ENCODE measurements around the gene ZBTB7C.

ZBTB7C gene

GRCh38 chr18:48391868-48392267 lies 17.3 kb downstream of the ZBTB7C start:
- no peak for DNase-seq (ENCODE audit: extremely low read depth in 1 of 2, low read depth in 1 of 2)

GRCh38 chr18:48390641-48391040 lies 18.5 kb downstream of the ZBTB7C start:
- DNase-seq (ENCODE audit: extremely low read depth in 1 of 2, low read depth in 1 of 2) = no peak

GRCh38 chr18:48388478-48388877 lies 20.7 kb downstream of the ZBTB7C start:
- no peak for DNase-seq (ENCODE audit: extremely low read depth in 1 of 2, low read depth in 1 of 2)

- DNase-seq (ENCODE audit: extremely low read depth in 1 of 2, low read depth in 1 of 2) = no peak
Observed at GRCh38 chr18:48387300-48387699, 21.9 kb downstream of the ZBTB7C start.

DNA sequence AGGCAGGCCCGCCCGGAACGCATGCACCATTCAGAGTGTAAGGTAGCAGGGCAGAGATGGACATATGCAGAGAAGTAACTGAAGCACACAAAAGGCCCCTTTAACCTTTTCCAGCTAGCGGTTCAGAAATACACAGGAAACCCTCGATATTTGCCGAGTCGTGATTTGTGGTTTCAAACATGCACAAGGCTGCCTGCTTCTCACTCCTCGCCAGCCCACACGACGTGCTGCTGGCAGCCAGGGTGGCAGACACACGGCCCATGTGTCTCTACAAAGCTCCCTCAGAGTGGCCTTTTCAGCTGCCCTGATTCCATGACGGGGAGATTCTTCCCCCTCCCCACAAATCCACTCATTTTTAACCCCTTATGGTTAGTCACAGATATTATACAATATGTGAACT lies 23.6 kb downstream of the ZBTB7C start:
- DNase-seq (ENCODE audit: extremely low read depth in 1 of 2, low read depth in 1 of 2) = no peak

DNA sequence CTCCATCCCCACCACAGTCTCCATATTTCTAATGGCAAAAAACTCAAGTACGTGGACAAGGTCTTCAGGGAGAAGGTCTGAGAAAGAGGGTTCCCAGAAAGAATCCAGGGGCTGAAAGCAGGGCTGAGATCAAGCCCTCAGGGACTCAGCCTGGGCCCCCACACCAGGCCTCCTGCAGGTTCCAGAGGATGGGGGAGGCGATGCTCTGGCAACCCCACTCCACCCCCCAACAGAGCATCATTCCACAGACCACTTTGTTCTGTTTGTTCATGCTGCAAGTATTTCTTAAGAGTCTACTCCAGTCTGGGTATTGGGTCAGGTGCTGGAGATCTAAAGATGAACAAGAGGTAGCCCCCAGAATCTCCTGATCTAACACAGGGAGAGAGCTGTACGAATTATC lies 32.2 kb downstream of the ZBTB7C start:
- no peak for DNase-seq (ENCODE audit: extremely low read depth in 1 of 2, low read depth in 1 of 2)

DNA sequence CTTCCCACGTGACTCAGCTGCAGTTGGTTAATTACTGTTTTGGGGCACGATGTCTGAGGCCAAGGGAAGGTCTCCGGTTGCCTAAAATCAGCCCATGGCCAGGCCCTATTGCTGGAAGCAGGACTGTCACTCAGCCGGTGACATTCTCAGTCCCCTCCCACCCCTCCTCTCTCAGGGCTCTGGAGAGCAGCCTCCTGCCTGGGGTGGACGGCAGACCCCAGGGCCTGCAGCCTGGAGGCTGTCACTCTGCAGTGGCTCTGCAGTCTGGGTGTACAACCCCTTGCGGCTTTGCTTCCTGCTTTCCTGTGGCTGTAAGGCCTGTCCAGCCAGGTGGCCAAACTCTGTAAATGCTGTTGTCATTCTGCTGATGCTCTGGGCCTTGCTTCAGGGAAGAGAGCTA lies 32.8 kb downstream of the ZBTB7C start:
- DNase-seq (ENCODE audit: extremely low read depth in 1 of 2, low read depth in 1 of 2) = no peak

DNA sequence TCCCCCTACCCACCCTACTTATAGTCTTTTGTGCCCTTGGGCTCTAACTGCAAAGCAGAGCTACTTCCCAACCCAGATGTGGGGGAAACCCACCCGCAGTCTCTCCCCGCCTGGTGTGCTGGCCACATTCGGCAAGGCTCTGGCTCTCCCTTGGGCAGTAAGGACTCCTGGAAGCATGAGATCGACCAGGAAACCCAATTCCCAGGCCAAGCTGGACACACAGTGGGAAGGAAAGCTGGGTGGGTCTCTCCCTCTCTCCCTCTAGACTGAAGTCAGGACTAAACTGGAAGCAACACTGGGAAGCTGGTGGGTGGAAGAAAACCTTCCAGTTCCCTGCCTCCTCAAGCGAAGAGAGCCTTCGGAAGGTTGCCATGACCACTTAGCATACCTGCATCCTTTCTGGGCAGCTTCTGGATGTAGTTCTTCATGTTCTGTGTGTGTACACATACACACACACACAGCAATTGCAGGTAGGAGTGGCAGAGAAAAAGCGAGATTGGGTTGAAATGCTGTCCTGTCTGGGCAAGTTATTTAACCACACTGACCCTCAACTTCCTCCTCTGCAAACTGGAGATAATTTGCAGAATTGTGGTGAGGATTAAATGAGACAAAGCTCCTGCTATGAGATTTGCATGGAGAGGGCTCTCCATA lies 33.9 kb downstream of the ZBTB7C start:
- DNase-seq (ENCODE audit: extremely low read depth in 1 of 2, low read depth in 1 of 2) = no peak

DNA sequence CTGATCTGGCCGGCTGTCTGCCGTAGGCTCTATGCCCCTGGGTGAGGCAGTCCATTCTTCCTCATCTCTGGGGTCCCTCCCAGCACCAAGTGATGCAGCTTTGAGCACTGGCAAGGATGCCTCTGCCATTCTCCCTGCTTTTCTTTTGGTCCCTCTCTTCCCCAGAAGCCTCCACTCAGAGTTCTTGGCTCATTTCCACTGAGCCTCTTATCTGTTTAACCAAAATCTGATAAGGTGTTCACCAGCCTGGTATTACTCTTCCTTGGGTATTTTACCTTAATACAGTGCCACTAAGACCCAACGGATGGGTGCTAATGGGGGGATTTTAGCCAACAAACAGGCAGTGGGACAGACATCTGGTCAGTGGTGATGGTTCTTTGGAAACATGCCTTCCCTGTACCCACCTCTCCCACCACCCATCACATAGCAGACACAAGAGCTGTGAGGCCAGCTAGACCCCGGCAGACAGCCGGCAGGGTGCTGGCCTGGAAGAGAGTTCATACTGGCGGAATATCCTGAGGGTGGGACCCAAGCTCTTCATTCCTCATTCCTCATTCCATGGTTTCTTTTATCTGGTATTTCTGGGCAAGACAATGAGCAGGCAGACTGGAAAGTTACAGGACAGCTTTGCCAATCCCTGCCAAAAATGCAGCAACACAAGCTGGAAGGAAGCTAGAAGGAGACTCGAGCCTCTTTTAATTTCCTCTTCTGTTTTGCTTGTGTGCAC lies 34.6 kb downstream of the ZBTB7C start:
- no peak for DNase-seq (ENCODE audit: extremely low read depth in 1 of 2, low read depth in 1 of 2)

- no peak for DNase-seq (ENCODE audit: extremely low read depth in 1 of 2, low read depth in 1 of 2)
Observed at GRCh38 chr18:48371854-48372602, 37.2 kb downstream of the ZBTB7C start.

DNA sequence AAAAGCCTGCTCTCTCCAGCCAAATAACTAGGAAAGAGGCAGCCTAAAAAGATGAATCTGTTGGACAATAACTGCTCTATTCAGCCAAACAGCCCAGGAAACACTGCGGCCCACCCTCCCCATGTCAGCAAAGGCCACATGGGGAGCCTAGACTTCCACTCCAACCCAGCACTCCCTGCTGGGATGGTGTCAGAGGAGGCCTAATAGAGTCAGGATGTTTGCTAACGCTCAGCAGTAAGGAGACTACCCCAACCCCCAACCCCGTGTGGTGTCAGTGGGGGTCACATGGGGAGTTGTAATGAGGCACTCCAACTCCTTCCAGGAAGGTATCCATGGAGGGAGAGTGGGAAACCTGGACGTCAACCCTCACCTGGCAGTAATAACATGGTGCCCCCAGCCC lies 41.6 kb downstream of the ZBTB7C start:
- no peak for DNase-seq (ENCODE audit: extremely low read depth in 1 of 2, low read depth in 1 of 2)

- DNase-seq (ENCODE audit: extremely low read depth in 1 of 2, low read depth in 1 of 2) = no peak
Observed at GRCh38 chr18:48365965-48366364, 43.2 kb downstream of the ZBTB7C start.

DNA sequence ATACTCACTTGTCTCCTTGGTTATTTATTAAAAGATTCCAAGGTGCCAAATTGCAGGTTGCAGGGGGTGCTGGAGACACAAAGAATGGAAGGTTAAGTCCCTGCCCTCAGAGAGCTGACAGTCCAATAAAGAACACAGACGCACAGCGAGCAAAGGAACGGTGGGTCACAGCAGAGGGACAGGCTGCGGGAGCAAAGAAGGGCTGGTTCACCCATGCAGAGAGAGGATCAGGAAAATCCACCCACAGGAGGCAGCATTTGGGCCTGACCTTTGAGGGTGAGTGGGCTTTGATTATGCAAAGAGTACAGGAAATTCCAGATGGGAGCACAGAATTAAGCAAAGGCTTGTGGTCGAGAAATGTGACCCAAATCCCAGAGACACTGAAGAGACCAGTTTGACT lies 45.0 kb downstream of the ZBTB7C start:
- DNase-seq (ENCODE audit: extremely low read depth in 1 of 2, low read depth in 1 of 2) = no peak

- DNase-seq (ENCODE audit: extremely low read depth in 1 of 2, low read depth in 1 of 2) = no peak
Observed at GRCh38 chr18:48363175-48363574, 46.0 kb downstream of the ZBTB7C start.

- DNase-seq (ENCODE audit: extremely low read depth in 1 of 2, low read depth in 1 of 2) = no peak
Observed at GRCh38 chr18:48361801-48362200, 47.4 kb downstream of the ZBTB7C start.

- no peak for DNase-seq (ENCODE audit: extremely low read depth in 1 of 2, low read depth in 1 of 2)
Observed at GRCh38 chr18:48360376-48361021, 48.7 kb downstream of the ZBTB7C start.

GRCh38 chr18:48359626-48360025 lies 49.6 kb downstream of the ZBTB7C start:
- DNase-seq (ENCODE audit: extremely low read depth in 1 of 2, low read depth in 1 of 2) = no peak

DNA sequence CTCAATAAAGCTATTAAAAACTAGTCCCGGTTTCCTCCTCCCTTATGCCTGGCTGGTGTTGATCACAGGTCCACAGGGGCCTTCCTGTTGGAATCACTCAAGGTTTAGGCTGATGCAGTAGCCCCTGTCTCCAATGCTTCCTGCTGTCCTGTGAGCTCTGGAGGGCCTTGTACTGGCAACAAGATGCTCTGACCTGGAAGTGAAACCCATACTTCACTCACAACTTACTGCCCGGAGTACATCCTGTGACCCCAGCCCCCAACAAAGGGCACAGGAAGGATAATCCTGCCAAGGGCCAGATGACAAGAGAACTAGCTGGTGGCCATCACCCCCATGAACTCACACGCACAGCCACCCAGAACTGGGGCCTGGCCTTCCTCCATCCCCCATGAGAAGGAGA lies 50.3 kb downstream of the ZBTB7C start:
- no peak for DNase-seq (ENCODE audit: extremely low read depth in 1 of 2, low read depth in 1 of 2)

- no peak for DNase-seq (ENCODE audit: extremely low read depth in 1 of 2, low read depth in 1 of 2)
Observed at GRCh38 chr18:48356909-48357631, 52.1 kb downstream of the ZBTB7C start.

DNA sequence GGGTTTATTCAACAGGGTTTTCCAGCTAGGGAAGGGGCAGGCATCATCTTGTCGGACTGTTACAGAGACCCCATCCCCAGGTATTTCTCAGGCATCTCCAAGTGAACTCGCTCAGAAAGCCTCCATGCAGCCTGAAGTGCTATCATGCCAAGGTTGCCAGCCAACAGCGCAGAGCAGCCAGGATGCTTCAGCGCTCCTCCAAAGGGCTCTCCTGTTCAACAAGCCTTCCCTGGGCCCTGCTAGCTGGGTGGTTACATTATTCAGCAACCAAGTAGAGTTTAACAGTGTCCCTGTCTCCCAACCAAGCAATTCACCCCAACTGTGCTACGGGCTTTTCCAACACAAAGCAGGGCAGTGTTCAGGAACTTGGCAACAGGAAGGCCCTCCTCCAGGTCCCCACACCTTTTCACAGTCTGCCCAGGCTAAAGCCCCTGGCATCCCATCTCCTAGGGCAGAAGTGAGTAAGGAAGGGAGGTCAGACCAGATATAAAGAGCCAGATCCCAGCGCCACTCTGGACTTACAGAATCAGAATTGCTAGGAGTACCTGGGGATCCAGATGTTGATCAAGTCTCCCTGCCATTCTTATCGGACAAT lies 52.9 kb downstream of the ZBTB7C start:
- DNase-seq (ENCODE audit: extremely low read depth in 1 of 2, low read depth in 1 of 2) = no peak

Measured in stimulated activated CD8-positive, alpha-beta memory T cell treated with anti-CD3 and anti-CD28 coated beads, Interleukin-7, amount 100 ng/mL, for 48 hours (primary cell).